ENCODE data around the gene SCAP.

The SCAP gene

DNA sequence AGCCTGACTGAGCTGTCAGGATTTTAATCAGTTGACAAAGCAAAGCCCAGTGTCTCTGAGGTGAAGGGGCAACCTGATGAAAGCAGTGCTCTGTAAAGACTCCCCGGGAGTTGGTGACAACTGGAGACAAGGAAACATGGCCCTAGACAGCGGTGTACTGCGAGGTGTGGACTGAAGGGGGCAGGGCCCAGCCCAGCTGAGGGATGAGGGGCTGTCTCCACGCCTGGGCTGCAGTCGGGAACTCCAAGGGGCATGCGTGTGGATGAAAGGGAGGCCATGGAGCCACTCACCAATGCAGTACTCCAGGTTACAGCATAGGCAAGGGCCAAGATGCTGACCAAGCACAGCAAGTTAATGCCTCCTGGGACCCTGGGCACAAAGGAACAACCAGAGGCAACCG lies 45.1 kb downstream of the SCAP start:
- no peak for DNase-seq (ENCODE audit: low read depth)

DNA sequence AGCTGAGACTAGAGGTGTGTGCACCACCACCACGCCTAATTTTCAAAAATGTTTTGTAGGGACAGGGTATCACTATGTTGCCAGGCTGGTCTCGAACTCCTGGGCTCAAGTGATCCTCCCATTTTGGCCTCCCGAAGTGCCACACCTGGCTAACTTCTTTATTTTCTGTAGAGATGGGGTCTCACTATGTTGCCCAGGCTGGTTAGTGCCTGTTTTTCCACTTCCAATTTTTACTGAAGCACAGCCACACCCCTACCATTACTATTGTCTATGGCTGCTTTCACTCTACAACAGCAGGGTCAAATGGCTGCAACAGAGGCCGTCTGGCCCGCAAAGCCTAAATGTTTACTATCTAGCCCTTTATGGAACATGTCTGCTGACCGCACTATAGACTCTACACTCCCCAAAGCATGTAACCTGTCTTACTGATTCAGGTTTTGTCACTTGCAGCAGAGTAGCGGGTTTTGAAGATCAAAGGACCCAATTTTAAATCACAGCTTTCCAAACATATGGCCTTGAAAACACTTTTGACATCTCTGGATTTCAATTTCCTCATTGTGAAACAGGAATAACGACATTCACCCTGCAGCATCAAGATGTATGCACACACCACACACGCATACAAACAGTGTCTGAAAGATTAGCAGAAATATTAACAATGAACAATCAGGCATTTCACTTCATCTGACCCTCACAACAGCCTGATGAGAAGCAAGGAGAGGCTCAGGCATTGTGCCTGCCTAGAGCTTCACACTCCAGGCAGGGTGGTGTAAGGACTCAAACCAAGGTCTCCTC lies 46.1 kb downstream of the SCAP start:
- no peak for DNase-seq (ENCODE audit: low read depth)

DNA sequence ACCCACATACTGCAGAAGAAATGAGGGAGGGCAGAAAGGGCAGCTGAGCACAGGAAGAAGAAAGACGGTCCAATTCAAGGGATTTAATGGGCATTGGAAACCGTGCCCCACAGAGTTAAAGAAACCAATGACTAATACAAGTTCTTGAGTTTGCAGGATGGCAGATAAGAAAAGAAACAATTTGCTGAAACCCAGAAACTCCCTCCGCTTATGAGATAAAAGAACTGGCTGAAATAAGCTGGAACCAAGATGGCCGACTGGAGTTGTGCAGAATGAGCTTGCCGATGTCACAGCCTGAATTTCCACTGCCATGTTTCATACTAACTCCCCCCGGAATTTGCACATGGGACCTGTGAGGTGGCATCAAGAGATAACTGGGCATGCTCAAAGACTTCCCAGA lies 47.1 kb downstream of the SCAP start:
- no peak for DNase-seq (ENCODE audit: low read depth)

DNA sequence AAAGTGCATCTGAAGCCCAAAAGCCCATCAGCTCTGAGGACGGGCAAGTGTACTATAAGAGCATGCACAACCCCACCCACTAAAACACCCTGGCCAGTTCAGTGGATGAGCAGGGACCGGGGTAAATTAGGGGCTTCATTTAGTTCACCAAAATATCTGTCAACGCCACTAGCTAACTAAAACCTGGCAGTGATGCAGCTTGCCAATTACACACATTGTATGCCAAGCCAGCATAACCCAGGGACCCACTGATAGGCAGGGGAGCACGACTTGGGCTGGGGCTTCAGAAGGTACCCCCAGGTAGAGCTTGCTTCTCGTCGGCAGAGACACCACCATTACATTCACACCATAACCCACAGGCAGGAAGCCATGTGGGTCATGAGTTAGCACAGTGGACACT lies 47.9 kb downstream of the SCAP start:
- no peak for DNase-seq (ENCODE audit: low read depth)

DNA sequence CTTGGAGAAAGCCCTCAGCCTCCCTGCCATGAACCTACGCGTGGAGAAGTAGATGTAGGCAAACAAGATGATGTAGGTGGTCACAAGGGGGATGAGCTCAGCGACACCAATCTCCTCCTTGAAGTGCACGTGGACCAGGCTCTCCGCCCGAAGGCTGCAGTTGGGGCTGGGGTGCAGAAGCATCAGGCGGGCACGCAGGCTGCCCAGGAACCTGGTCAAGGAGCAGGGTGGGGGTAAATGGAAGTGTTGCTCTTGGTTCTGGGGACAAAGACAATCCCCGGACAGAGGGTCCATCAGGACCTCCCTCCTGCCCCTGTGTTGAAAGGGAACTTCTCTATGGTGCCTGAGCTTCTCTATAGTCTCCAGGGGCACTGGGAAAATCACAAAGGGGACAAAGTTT lies 49.8 kb downstream of the SCAP start:
- no peak for DNase-seq (ENCODE audit: low read depth)

DNA sequence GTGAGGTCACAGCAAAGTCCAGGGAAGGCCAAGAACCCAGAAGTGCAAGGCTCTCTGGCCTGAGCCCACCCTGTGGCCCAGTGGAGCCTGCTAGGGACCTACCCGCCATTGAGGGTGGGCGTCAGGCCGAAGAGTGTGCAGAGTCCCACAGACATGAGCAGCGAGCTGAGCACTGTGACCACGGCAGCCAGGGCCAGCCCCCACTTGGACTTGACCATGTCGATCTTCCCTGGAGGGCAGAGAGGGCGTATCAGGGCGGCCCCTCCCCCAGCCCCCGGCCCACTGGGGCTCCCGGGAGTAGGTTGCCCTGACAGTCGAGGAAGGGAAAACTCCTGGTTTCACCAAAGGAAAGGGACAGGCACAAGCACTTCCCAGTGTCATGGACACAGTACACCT lies 50.4 kb downstream of the SCAP start:
- no peak for DNase-seq (ENCODE audit: low read depth)

DNA sequence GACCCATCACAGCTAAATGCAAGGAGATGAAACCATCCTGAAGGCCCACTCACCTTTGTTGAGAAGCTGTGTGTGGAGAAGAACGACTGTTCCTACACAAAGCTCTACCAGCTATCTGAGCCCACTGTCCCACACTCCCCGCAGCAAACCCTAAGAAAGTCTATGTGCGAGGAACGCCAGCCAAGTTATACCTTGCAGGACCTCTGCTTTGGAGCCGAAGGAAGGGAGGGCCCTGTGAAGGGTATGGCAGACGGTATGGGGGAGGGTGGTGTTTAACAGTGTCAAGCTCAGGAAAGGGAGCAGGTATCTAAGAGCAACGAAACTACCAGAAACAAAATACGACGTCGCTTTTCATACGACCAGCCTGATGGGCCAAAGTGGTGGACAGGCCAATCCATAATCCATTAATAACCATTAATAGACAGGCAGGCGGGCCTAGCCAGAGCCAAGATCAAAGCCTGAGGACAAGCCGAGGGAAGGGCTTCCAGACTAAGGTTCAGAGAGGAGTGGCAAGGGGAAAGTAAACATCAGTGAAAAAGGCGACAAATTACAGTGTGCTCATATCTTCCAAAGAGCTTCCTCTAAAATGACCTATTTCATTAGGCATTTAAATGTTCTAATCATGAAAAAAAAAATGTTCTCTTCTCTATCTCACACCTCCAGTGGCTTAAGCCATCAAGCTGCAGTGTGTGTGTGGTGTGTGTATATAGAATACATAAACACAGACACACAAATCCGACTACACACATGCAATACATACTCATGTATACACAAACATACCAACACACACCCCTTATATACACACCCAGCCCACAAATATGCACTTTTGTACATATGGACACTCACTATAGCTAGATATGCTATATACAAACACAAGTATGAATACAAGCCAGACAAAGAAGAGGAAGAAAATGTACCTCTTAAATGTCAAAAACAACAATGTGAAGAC lies 51.0 kb downstream of the SCAP start:
- DNase-seq (ENCODE audit: low read depth), result no peak

DNA sequence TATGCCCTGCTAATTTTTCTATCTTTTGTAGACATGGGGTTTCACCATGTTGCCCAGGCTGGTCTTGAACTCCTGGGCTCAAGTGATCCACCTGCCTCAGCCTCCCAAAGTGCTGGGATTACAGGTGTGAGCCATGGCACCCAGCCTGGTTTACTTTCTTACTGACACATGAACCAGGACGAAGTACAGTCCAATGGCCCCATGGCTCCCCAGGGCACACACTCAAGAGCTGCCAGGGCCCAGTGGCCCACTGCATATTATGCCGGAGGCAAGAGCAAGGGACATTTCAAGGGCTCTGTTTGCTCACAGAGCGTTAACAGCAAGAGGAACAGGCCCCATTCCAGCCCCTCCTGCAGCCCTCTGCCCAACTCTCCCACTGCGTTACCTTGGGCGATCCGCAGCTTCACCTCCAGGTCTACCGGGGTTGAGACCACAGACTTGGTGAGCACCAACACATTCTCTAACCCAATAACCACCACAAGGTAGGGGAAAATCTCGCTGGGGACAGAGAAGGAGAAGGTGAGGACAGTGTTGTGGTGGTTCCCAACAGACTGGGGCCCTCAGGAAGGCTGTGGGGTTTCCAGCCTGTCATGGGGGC lies 52.1 kb downstream of the SCAP start:
- DNase-seq (ENCODE audit: low read depth), result no peak

DNA sequence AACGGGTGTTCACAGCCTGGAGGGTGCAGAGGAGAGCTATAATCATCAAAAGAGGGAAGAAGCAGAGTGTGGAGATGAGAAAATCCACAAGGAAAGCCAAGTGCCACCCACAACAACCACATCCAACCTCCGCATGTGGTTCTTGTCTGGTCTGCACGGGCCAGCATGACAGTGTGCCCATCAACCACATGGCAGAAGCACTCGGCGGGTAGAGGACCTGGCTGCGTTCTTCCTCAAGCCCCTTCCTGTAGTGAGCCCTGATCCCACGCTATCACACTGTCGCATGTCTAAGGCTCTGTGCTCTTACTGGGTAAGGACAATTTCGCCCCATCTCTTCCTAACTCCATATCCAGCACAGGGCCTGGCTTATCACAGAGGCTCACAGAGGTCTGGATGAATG lies 53.0 kb downstream of the SCAP start:
- no peak for DNase-seq (ENCODE audit: low read depth)

DNA sequence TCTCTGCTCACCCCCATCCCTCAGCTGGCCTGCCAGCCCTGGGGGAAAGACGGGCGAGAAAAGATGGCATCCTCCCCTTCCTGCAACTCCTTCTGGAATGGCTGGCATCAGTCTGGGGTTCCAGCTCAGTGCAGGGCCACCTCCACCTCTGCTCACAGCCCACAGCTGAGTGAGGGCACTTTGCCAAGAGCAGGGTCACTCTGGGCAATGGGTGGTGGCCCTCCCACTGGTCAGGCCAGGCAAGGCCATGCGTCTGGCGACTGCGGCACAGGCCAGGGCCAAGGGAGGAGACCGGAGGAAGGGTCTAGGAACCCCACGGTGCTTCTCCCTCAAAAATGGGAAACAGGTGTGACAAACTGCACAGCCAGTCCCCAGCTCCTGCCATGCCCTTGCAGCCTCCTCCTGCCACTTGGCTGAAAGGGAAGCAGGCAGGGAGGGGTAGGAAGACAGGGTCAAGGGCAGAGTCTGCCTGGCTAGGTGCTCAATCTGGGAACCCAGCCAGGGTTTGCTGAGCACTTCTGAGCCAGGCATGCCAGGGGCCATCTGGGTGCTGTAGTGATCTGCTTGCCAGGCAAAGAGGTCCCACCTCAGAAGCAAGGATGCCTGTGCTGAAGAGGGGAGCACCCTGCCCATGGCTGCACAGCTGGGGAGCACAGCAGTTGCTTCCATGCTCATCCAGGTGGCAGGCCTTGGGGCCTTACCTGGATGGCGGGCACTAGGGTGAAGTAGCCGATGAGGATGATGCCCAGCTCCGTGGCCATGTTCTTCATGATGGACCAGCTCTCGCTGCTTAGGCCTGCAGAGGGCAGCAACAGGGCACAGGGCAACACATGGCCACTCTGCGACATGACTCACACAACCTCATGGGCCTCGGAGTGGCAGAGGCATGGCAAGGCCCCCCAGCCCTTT lies 53.7 kb downstream of the SCAP start:
- peak; percentile 33 for DNase-seq (ENCODE audit: low read depth)

DNA sequence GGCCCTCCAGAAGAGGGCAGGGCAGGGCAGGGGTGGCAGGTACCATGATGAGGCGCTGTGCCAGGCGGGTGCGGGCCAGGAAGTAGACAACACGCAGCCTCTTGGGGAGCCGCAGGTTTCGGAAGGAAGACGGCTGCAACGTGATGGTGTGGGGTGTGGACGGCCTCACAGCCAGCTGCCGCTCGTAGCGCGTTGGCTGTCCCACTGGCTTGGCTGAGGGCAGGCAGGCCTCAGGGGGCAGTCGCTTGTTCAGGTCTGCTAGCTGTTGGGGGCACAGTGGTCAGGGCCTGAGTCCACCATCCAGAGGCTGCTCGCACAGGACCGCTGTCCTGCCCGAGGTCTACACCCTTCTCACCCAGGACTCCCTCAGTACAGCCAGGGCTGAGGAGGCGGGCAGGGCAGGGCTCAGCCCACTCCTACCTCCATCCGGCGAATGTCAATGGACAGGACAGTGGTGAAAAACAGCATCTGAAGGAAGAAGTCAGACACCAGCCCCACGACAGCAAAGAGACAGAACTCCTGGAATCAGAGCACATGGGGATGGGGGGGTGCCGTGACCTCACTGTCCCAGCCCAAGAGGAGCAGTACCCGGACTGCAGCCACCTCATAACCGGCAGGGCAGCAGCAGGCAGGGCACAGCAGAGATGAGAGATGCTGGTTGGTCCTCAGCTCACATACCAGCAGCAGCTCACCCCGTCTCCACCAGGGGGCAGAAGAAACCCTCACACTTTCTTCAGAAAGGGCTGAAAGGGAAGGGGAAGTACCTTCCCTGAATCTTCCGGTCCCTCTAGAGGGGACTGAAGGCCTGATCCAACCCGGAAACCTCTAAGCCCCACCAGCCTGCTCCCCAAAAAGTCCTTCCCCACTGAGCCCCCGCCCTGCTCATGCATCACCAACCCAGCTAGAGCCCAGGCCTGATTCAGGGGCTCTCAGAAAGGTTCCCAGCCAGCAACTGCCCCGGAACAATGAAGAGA lies 54.9 kb downstream of the SCAP start:
- peak; percentile 81 for DNase-seq (ENCODE audit: low read depth)

DNA sequence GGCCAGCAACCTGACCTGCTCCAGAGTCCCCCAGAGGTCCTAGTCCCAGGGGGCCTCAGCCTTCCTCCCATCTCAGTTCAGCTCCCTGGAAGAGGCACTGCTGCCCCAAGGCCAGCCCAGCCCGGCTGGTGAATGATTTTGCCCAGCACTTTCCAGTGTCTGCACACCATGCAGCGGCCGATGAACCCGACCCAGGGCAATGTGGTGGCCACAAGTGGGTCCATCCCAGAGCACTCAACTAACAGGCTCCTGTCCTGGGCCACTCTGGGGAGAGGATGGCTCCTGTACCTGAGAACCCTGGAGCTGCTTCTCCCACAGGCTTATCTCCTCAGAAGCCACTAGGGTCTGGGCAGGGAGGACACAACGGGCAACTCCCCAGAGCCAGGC lies 55.7 kb downstream of the SCAP start:
- DNase-seq (ENCODE audit: low read depth), result no peak

DNA sequence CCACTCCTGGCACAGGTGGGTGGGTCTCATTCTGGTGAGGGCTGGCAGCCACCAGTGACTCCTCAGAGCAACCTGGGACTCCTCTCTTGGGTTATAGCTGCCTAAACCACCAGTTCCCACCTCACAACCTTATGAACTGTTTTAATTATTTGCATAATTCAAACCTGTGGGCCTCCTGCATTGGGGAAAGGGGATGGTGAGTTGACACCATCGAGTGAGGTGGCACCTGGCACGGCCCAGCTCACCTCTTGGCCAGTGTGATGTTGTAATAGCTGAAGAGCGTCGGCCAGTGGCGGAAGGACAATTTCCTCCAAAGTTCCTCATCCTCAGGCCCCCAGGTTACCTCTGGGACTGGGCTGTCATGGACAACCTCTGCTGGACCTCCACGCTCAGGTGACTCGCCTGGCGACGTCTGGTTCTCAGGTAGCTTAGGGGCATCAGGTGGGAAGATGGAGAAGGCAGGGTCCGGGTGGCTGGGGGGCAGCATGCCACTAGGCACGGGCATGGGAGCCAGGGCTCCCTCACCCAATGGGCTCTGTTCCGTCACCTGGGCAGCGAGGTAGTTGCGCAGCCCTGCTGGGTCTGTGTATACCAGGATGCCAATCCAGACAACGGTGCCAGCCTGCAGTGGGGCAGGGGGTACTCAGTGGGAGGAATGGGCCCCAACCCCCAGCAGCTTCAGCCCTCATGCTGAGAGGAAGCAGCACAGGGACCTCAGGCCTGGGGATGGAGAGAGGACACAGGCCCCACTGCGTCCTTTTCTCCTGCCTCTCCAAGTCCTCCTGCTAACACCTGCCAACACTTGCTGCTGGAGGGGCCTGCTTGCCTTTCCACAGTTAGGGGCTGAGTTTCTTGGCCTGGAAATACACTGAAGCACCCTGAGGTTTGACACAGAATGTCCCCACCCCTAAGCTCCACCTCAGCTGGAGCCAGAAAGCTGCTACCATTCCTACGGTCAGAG lies 56.4 kb downstream of the SCAP start:
- no peak for DNase-seq (ENCODE audit: low read depth)

DNA sequence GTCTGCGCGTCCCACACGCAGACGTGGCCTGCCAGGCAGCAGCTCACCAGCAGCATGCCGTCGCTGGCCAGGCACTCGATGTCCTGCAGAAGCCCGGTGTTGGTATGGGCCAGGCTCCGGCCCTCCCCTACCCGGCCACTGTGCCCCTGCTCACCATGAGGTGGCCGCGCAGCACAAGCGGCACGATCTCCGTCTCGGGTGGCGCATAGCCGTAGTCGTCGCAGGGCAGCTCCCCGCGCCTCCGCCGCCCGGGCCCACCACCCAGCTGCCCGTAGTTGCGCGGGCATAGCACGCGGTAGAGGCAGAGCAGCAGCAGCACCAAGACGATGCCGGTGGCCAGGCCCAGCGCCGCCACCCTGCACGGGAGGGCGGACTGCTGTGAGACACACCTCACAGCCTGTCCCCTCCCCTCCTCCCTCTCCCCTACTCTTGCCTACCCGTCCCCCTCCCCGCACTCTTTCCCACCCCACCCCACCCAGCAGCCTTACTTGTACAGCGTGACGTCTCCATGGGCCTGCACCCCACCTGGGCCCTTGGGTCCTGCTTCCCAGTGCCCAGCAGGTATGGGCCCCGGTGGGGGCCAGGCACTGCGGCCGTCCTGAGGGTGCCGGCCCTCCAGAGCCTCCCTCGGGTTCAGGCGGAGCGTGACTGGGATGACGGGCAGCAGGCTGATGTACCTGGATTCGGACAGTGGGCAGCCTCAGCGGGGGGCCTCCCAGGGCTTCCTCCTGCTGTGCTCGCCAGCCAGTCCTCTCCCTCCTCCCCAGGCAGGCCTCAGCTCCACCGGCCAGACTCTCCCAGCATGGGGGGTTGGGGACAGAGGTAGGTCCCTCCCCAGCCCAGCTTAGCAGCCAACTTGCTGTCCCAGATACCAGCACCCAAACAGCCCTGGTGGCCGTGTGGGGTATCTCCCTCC lies 57.3 kb downstream of the SCAP start:
- DNase-seq (ENCODE audit: low read depth), result no peak

DNA sequence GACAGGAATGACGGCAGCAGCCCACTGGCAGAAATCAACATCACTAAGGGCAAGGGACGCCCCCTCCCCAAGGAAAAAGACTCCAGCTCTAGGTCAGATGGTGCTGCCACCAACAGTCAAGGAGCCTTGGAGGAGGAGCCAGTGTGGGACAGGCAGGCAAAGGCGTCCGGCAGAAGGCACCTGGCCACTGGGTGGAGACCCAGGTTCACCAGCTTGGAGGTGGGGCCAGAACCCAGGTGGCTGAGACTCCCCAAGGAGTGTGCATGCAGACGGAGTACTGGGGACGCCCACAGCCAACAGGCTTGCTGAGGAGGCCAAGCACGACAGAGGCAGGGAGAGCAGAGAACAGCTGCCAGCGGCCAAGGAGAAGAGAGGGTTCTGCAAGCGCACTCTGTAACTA lies 59.7 kb downstream of the SCAP start:
- DNase-seq (ENCODE audit: low read depth), result no peak

DNA sequence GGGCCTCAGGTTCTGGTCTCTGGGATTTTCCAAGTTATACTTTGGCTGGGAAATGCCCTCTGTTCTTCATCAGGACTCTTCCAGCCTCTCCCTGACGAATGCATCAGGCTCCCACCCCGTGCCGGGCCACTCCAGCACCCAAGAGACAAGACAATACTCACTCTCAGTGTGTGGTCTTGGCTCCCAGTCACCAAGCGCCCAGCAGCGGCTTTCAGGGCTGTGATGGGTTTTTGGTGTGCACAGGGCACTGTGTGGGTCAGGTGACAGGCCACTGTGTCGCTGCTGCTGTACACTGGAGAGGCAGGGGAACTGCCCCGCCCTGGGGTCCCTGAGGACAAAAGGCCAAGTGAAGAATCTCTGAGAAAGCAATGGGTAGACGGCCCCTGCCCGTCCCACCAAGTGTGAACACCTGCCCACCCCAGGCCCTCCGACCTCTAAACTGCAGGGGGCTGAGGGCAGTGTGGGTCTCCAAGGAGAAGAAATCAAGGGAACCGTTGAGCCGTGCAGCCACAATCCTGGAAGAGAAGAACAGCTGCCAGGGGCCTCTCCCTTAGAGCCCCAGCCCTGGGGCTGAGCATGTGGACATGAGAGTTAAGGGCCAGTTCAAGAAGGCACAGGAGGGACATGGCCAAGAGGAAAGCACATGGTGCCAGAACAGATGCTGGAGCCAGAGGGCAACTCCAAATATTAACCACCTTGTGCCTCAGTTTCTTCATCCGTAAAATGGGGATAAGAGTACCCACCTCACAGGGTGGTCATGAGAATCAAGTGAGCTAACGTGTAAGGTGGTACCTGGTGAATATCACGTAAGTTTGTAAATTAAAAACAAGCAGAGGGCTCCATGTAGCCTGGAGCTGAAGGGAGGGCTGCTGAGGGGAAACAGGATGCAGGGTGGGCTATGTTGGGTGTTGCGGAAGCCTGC lies 60.8 kb downstream of the SCAP start:
- no peak for DNase-seq (ENCODE audit: low read depth)

DNA sequence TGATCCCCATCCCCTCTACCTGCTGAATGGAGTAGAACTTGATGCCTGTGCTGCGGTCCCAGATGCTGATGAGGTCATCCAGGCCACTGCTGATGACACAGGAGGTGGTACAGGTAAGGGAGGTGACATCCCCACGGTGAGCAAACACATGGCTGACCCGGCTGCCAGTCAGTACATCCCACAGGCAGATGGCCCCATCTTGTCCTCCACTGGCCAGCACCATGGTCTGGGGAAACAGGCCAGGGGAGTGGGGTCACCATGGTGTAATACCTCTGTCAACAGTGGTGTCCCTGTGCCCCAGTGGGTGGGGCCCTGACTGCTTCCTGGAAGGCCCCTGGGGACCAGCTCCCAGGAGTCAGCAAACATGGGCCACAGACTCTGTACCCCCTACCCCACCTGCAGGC lies 61.6 kb downstream of the SCAP start:
- DNase-seq (ENCODE audit: low read depth), result no peak
